Measurements from ENCODE around the gene TRIM72. TPM values are rescaled to one million over a fixed set of nuclear protein-coding genes. Genes with fewer than 3 reads are reported as not detected.

Gene TRIM72
- total RNA-seq, 1 donor from 2014 or later = 0.17 TPM

DNA sequence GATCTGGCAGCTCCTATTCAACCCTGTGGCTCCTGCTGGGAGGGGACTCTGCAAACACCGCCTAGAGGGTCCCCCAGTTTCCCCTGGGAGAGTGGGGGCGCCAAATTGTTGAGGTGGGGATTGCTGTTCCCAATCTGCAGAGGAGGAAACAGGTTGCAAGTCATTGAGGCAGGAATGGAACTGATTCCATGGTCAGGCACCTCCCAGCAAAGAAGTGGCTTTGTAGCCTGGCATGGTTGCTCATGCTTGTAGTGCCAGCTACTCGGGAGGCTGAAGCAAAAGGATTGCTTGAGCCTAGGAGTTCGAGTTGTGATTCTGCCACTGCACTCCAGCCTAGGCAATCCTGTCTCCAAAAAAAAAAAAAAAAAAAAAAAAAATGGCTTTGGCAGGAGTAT, 3.2 kb downstream of the TRIM72 start:
- intact Hi-C loops (cut with DNase I) = no loop called here
- peaks cover 24% of the 10 kb centered on the region for H3K4me1 ChIP-seq
- H3K27ac ChIP-seq = no peak overlapping the region
- DNase-seq (no peak), ATAC-seq (no peak)
- TF ChIP-seq, protein P1, sequence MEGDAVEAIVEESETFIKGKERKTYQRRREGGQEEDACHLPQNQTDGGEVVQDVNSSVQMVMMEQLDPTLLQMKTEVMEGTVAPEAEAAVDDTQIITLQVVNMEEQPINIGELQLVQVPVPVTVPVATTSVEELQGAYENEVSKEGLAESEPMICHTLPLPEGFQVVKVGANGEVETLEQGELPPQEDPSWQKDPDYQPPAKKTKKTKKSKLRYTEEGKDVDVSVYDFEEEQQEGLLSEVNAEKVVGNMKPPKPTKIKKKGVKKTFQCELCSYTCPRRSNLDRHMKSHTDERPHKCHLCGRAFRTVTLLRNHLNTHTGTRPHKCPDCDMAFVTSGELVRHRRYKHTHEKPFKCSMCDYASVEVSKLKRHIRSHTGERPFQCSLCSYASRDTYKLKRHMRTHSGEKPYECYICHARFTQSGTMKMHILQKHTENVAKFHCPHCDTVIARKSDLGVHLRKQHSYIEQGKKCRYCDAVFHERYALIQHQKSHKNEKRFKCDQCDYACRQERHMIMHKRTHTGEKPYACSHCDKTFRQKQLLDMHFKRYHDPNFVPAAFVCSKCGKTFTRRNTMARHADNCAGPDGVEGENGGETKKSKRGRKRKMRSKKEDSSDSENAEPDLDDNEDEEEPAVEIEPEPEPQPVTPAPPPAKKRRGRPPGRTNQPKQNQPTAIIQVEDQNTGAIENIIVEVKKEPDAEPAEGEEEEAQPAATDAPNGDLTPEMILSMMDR (IDR thresholded peaks at IDR 0.05) = no peak
- peaks cover 58% of the 10 kb centered on the region for H3K27me3 ChIP-seq
- no peaks in the 10 kb centered on the region for H3K36me3 ChIP-seq
- H3K4me3 ChIP-seq = no peak overlapping the region
- no peaks in the 10 kb centered on the region for H3K9me3 ChIP-seq

DNA sequence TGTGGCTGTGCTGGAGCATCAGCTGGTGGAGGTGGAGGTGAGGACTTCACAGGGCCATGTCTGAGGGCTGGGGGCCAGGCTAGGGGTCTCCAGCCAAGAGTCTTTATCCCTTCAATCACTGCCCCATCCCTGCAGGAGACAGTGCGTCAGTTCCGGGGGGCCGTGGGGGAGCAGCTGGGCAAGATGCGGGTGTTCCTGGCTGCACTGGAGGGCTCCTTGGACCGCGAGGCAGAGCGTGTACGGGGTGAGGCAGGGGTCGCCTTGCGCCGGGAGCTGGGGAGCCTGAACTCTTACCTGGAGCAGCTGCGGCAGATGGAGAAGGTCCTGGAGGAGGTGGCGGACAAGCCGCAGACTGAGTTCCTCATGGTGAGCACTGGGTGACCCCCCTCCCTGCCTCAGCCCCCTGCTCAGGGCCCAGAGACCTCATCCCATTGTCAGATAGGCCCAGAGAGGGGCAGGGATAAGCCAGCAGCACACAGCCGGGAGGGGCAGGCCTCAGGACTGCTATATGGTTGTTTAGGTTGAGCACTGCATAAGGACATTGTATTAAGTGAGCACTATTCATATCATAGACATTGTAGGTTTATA, 5.3 kb downstream of the TRIM72 start:
- intact Hi-C loops (cut with DNase I) = no loop called here
- ATAC-seq (no peak), DNase-seq (no peak)
- no peaks in the 10 kb centered on the region for H3K9me3 ChIP-seq
- TF ChIP-seq, protein P1 (IDR thresholded peaks at IDR 0.05) = no peak
- peaks cover 24% of the 10 kb centered on the region for H3K4me1 ChIP-seq
- H3K27ac ChIP-seq = no peak overlapping the region
- H3K4me3 ChIP-seq = no peak overlapping the region
- H3K36me3 ChIP-seq = no peaks in the 10 kb centered on the region
- H3K27me3 ChIP-seq = peaks cover 58% of the 10 kb centered on the region

DNA sequence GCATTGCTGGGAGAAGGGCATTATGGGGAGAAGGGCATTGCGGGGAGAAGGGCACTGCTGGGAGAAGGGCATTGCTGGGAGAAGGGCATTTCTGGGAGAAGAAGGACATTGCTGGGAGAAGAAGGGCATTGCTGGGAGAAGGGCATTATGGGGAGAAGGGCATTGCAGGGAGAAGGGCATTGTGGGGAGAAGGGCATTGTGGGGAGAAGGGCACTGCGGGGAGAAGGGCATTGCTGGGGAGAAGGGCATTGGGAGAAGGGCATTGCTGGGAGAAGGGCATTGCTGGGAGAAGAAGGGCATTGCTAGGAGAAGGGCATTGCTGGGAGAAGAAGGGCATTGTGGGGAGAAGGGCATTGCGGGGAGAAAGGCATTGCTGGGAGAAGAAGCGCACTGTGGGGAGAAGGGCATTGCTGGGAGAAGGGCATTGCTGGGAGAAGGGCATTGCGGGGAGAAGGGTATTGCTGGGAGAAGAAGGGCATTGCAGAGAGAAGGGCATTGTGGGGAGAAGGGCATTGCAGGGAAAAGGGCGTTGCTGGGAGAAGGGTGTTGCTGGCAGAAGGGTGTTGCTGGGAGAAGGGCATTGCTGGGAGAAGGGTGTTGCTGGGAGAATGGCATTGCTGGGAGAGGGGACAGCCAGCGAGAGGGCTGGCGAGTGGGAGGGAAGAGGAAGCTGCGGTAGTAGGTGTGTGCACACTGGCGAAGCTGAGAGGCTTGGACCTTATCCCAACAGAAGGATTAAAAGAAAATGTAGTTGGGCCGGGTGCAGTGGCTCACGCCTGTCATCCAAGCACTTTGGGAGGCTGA, 7.6 kb downstream of the TRIM72 start:
- peaks cover 38% of the 10 kb centered on the region for H3K27me3 ChIP-seq
- no peak overlapping the region for H3K27ac ChIP-seq
- ATAC-seq (peak; percentile 45), DNase-seq (no peak)
- H3K4me3 ChIP-seq = no peak overlapping the region
- TF ChIP-seq, protein P1 (IDR thresholded peaks at IDR 0.05) = no peak
- intact Hi-C loops (cut with DNase I) = no loop called here
- peaks cover 7% of the 10 kb centered on the region for H3K4me1 ChIP-seq
- no peaks in the 10 kb centered on the region for H3K9me3 ChIP-seq
- no peaks in the 10 kb centered on the region for H3K36me3 ChIP-seq

DNA sequence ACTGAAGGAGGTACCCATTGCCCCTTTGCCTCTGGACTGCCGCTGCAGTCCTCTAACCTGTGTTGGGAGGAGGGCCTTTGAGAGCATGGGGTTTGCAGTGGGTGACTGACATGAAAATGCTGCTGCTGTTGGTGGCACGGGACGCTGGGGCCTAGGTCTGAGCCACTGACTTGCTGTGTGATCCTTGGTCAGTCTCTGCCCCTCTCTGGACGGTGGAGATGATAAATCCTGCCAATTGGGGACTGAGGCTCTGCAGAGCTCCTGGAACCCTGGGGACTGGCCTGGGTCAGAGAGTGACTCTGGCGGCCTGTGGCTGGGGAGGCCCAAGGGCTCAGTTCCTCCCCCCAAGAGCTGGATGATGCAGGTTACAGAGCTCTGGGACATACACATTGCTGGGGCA, 9.1 kb downstream of the TRIM72 start:
- ATAC-seq (no peak), DNase-seq (no peak)
- TF ChIP-seq, protein P1 (IDR thresholded peaks at IDR 0.05) = no peak
- no peaks in the 10 kb centered on the region for H3K9me3 ChIP-seq
- peaks cover 23% of the 10 kb centered on the region for H3K27me3 ChIP-seq
- no peak overlapping the region for H3K4me3 ChIP-seq
- no peak overlapping the region for H3K27ac ChIP-seq
- no peaks in the 10 kb centered on the region for H3K36me3 ChIP-seq
- no peaks in the 10 kb centered on the region for H3K4me1 ChIP-seq
- intact Hi-C loops (cut with DNase I) = no loop called here

DNA sequence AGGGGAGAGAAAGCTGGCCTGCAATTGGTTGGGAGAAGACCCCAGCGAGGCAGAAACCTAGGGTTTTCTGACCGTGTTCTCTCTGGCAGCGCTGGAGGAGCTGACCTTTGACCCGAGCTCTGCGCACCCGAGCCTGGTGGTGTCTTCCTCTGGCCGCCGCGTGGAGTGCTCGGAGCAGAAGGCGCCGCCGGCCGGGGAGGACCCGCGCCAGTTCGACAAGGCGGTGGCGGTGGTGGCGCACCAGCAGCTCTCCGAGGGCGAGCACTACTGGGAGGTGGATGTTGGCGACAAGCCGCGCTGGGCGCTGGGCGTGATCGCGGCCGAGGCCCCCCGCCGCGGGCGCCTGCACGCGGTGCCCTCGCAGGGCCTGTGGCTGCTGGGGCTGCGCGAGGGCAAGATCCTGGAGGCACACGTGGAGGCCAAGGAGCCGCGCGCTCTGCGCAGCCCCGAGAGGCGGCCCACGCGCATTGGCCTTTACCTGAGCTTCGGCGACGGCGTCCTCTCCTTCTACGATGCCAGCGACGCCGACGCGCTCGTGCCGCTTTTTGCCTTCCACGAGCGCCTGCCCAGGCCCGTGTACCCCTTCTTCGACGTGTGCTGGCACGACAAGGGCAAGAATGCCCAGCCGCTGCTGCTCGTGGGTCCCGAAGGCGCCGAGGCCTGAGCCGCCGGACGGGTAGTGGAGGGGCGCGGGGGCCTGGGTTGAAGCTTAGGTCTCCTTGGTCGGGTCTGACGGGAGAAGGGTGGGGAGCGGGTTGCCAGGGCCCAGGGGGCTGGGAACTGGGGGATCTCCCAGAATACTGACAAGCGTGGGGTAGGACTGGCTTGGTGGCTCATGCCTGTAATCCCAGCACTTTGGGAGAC, 10.4 kb downstream of the TRIM72 start:
- Histone ChIP-seq H3K27ac (no peak overlapping the region), H3K9me3 (no peaks in the 10 kb centered on the region), H3K4me1 (no peaks in the 10 kb centered on the region), H3K27me3 (peaks cover 13% of the 10 kb centered on the region), H3K4me3 (no peak overlapping the region), H3K36me3 (no peaks in the 10 kb centered on the region)
- TF ChIP-seq, protein P1 (IDR thresholded peaks at IDR 0.05) = no peak
- DNase-seq (no peak), ATAC-seq (no peak)
- intact Hi-C loops (cut with DNase I) = no loop called here
